Measurements from ENCODE around the gene TGFBR2. TPM values are rescaled to one million over a fixed set of nuclear protein-coding genes. Genes with fewer than 3 reads are reported as not detected.

Gene TGFBR2
- polyA plus RNA-seq, 1 donor (not counting 4 experiments of a cell fraction or from before 2014, with no cell fraction given): 303 TPM

GRCh38 chr3:30657914-30658313 is 51.5 kb downstream of the TGFBR2 start:
- H4K20me1 ChIP-seq (ENCODE audit: control insufficient read depth, extremely low read depth, insufficient read depth, low read length): peaks cover 11% of the 10 kb centered on the region
- DNase-seq (ENCODE audit: low read depth, low spot score) (no peak), FAIRE-seq (no peak)
- no peak overlapping the region for H3K4me3 ChIP-seq (ENCODE audit: control insufficient read depth in 2 of 3, extremely low read depth in 1 of 3, insufficient read depth in 2 of 3, low read depth in 1 of 3, low read length in 3 of 3)
- H3K36me3 ChIP-seq (ENCODE audit: control insufficient read depth in 2 of 2, extremely low read depth in 1 of 2, insufficient read depth in 2 of 2, low read length in 2 of 2): peaks cover 35 to 58% of the 10 kb centered on the region in 2 experiments
- H3K4me1 ChIP-seq (ENCODE audit: control insufficient read depth, extremely low read depth, insufficient read depth, low read length): peaks cover 70% of the 10 kb centered on the region
- peak overlapping the region; percentile 1 for H3K4me2 ChIP-seq (ENCODE audit: control insufficient read depth, extremely low read depth, insufficient read depth, low read depth, low read length)
- no peak overlapping the region for H2AFZ ChIP-seq (ENCODE audit: control insufficient read depth, low read length)
- TF ChIP-seq, protein P1, sequence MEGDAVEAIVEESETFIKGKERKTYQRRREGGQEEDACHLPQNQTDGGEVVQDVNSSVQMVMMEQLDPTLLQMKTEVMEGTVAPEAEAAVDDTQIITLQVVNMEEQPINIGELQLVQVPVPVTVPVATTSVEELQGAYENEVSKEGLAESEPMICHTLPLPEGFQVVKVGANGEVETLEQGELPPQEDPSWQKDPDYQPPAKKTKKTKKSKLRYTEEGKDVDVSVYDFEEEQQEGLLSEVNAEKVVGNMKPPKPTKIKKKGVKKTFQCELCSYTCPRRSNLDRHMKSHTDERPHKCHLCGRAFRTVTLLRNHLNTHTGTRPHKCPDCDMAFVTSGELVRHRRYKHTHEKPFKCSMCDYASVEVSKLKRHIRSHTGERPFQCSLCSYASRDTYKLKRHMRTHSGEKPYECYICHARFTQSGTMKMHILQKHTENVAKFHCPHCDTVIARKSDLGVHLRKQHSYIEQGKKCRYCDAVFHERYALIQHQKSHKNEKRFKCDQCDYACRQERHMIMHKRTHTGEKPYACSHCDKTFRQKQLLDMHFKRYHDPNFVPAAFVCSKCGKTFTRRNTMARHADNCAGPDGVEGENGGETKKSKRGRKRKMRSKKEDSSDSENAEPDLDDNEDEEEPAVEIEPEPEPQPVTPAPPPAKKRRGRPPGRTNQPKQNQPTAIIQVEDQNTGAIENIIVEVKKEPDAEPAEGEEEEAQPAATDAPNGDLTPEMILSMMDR (optimal IDR thresholded peaks at IDR 0.05 in 1 of 3, IDR thresholded peaks at IDR 0.05 in 1 of 3, conservative IDR thresholded peaks at IDR 0.05 in 1 of 3; ENCODE audit: extremely low read depth in 1 of 3, insufficient read depth in 2 of 3, low read length in 3 of 3): no peak
- TF ChIP-seq EZH2 (IDR thresholded peaks at IDR 0.05; ENCODE audit: low read length): no peak
- H3K79me2 ChIP-seq (ENCODE audit: control insufficient read depth, insufficient read depth, low read length): peaks cover 71% of the 10 kb centered on the region
- no peaks in the 10 kb centered on the region for H3K9me3 ChIP-seq (ENCODE audit: control insufficient read depth, low read depth, low read length)
- H3K9ac ChIP-seq (ENCODE audit: control insufficient read depth, extremely low read depth, insufficient read depth, low read length): no peak overlapping the region
- H3K27me3 ChIP-seq (ENCODE audit: control insufficient read depth, extremely low read depth, insufficient read depth, low read length): no peaks in the 10 kb centered on the region
- peaks cover 4% of the 10 kb centered on the region for H3K9me1 ChIP-seq (ENCODE audit: control insufficient read depth, extremely low read depth, insufficient read depth, low read length)
- dilution Hi-C loops (cut with MboI; ENCODE audit: extremely low pct_ligation_motif_present, low sequenced_read_pairs): no loop called here
- peak overlapping the region; percentile 35 for H3K27ac ChIP-seq (ENCODE audit: control insufficient read depth, insufficient read depth, low read length)

- H3K27ac ChIP-seq (ENCODE audit: control insufficient read depth, insufficient read depth, low read length): peak overlapping the region; percentile 35
- no peak overlapping the region for H2AFZ ChIP-seq (ENCODE audit: control insufficient read depth, low read length)
- peaks cover 36 to 58% of the 10 kb centered on the region in 2 experiments for H3K36me3 ChIP-seq (ENCODE audit: control insufficient read depth in 2 of 2, extremely low read depth in 1 of 2, insufficient read depth in 2 of 2, low read length in 2 of 2)
- H3K9me1 ChIP-seq (ENCODE audit: control insufficient read depth, extremely low read depth, insufficient read depth, low read length): peaks cover 4% of the 10 kb centered on the region
- peak overlapping the region in 1 of 3 experiments; percentile 41 for H3K4me3 ChIP-seq (ENCODE audit: control insufficient read depth in 2 of 3, extremely low read depth in 1 of 3, insufficient read depth in 2 of 3, low read depth in 1 of 3, low read length in 3 of 3)
- no peak for TF ChIP-seq EZH2 (IDR thresholded peaks at IDR 0.05; ENCODE audit: low read length)
- TF ChIP-seq, protein P1 (optimal IDR thresholded peaks at IDR 0.05 in 1 of 3, IDR thresholded peaks at IDR 0.05 in 1 of 3, conservative IDR thresholded peaks at IDR 0.05 in 1 of 3; ENCODE audit: extremely low read depth in 1 of 3, insufficient read depth in 2 of 3, low read length in 3 of 3): no peak
- H3K9ac ChIP-seq (ENCODE audit: control insufficient read depth, extremely low read depth, insufficient read depth, low read length): no peak overlapping the region
- peaks cover 74% of the 10 kb centered on the region for H3K4me1 ChIP-seq (ENCODE audit: control insufficient read depth, extremely low read depth, insufficient read depth, low read length)
- no peaks in the 10 kb centered on the region for H3K9me3 ChIP-seq (ENCODE audit: control insufficient read depth, low read depth, low read length)
- H4K20me1 ChIP-seq (ENCODE audit: control insufficient read depth, extremely low read depth, insufficient read depth, low read length): peaks cover 11% of the 10 kb centered on the region
- H3K79me2 ChIP-seq (ENCODE audit: control insufficient read depth, insufficient read depth, low read length): peaks cover 75% of the 10 kb centered on the region
- dilution Hi-C loops (cut with MboI; ENCODE audit: extremely low pct_ligation_motif_present, low sequenced_read_pairs): no loop called here
- no peaks in the 10 kb centered on the region for H3K27me3 ChIP-seq (ENCODE audit: control insufficient read depth, extremely low read depth, insufficient read depth, low read length)
- FAIRE-seq (peak; percentile 71), DNase-seq (ENCODE audit: low read depth, low spot score) (no peak)
- H3K4me2 ChIP-seq (ENCODE audit: control insufficient read depth, extremely low read depth, insufficient read depth, low read depth, low read length): peak overlapping the region; percentile 72
Observed at GRCh38 chr3:30658328-30659052, 52.1 kb downstream of the TGFBR2 start.

Data from keratinocyte (primary cell).